Activated naive CD4-positive, alpha-beta T cell treated with anti-CD3 and anti-CD28 coated beads for 36 hours (primary cell): ENCODE measurements around the gene CYP4F8. TPM values are rescaled to one million over a fixed set of nuclear protein-coding genes. Genes with fewer than 3 reads are reported as not detected.
"Not testable (repeated sequence)": the region's sequence is repeated elsewhere in the genome, so short reads cannot be mapped to it uniquely, and the experiment has no call there.

Experiments used
- CTCF ChIA-PET: fragments of 350-600 bp; sonication (Branson Sonifier 250); formaldehyde crosslinking; loops from one replicate; lab custom pipeline; 2021; ENCODE audit warnings: antibody characterized with exemption; lab: Charles Lee
- DNase-seq: peaks from one replicate; pipeline ENCODE4 v3.0.0-alpha.2; 2020
- H3K27ac Mint-ChIP-seq: one replicate; pipeline ENCODE4 v1.8.0; 2021; ENCODE audit warnings: mild to moderate bottlenecking, mixed read lengths
- H3K27me3 Mint-ChIP-seq: one replicate; pipeline ENCODE4 v1.8.0; 2021; ENCODE audit warnings: low read depth, mixed read lengths
- H3K36me3 Mint-ChIP-seq: one replicate; pipeline ENCODE4 v1.8.0; 2021; ENCODE audit warnings: low read depth, mixed read lengths
- H3K4me1 Mint-ChIP-seq: one replicate; pipeline ENCODE4 v1.8.0; 2021; ENCODE audit warnings: low read depth, mixed read lengths
- H3K4me3 Mint-ChIP-seq: one replicate; pipeline ENCODE4 v1.8.0; 2021; ENCODE audit warnings: mild to moderate bottlenecking, moderate library complexity, mixed read lengths
- H3K9me3 Mint-ChIP-seq: one replicate; pipeline ENCODE4 v1.8.0; 2021; ENCODE audit warnings: mixed read lengths
- intact Hi-C: fragments of 100-400 bp; cut with micrococcal nuclease; formaldehyde crosslinking; loops from one replicate; pipeline ENCODE4 v1.15.1; 2023
- total RNA-seq, 2 experiments: library from RNA; stranded (reverse); gene quantifications; one replicate each; pipeline ENCODE4 v1.2.3, GENCODE V29; 2021

Gene CYP4F8
- total RNA-seq, 2 experiments from 2014 or later: not detected

GRCh38 chr19:15640904-15641597 is 26.0 kb downstream of the CYP4F8 start:
- CTCF ChIA-PET: no interaction called here
- DNase-seq: no peak
- intact Hi-C loops: no loop called here
- no peaks in the 10 kb centered on the region for H3K36me3 Mint-ChIP-seq
- no peaks in the 10 kb centered on the region for H3K9me3 Mint-ChIP-seq
- H3K27me3 Mint-ChIP-seq: no peaks in the 10 kb centered on the region
- no peaks in the 10 kb centered on the region for H3K4me1 Mint-ChIP-seq
- no peak overlapping the region for H3K4me3 Mint-ChIP-seq
- no peak overlapping the region for H3K27ac Mint-ChIP-seq

- no peaks in the 10 kb centered on the region for H3K36me3 Mint-ChIP-seq
- intact Hi-C loops: no loop called here
Measured at GRCh38 chr19:15641901-15642491, 27.0 kb downstream of the CYP4F8 start.

GRCh38 chr19:15642807-15643206 is 27.8 kb downstream of the CYP4F8 start:
- Mint-ChIP-seq H3K9me3 (no peaks in the 10 kb centered on the region), H3K4me1 (no peaks in the 10 kb centered on the region), H3K4me3 (no peak overlapping the region), H3K36me3 (no peaks in the 10 kb centered on the region), H3K27me3 (no peaks in the 10 kb centered on the region), H3K27ac (no peak overlapping the region)
- CTCF ChIA-PET: no interaction called here
- intact Hi-C loops: no loop called here
- DNase-seq: no peak

More at GRCh38 chr19:15641901-15642491, 27.0 kb downstream of the CYP4F8 start:
- Mint-ChIP-seq H3K27ac (no peak overlapping the region), H3K4me3 (no peak overlapping the region), H3K4me1 (no peaks in the 10 kb centered on the region), H3K27me3 (no peaks in the 10 kb centered on the region), H3K9me3 (no peaks in the 10 kb centered on the region)
- CTCF ChIA-PET: no interaction called here
- DNase-seq: no peak

GRCh38 chr19:15643387-15643786 is 28.4 kb downstream of the CYP4F8 start:
- Mint-ChIP-seq H3K27ac (no peak overlapping the region), H3K27me3 (no peaks in the 10 kb centered on the region), H3K36me3 (no peaks in the 10 kb centered on the region), H3K4me3 (no peak overlapping the region), H3K9me3 (no peaks in the 10 kb centered on the region), H3K4me1 (no peaks in the 10 kb centered on the region)
- intact Hi-C loops: no loop called here
- CTCF ChIA-PET: no interaction called here
- DNase-seq: no peak

GRCh38 chr19:15644066-15644741 is 29.2 kb downstream of the CYP4F8 start:
- H3K27ac Mint-ChIP-seq: no peak overlapping the region
- H3K4me3 Mint-ChIP-seq: no peak overlapping the region
- DNase-seq: no peak
- CTCF ChIA-PET: interaction anchor here (1.0 kb wide), 1 partner anchor 15 kb away, joined by 3 read pairs; no protein-coding TSS in a partner anchor
- H3K27me3 Mint-ChIP-seq: no peaks in the 10 kb centered on the region
- H3K36me3 Mint-ChIP-seq: no peaks in the 10 kb centered on the region
- intact Hi-C loops: no loop called here
- no peaks in the 10 kb centered on the region for H3K9me3 Mint-ChIP-seq
- no peaks in the 10 kb centered on the region for H3K4me1 Mint-ChIP-seq

GRCh38 chr19:15644816-15645215 is 29.8 kb downstream of the CYP4F8 start:
- H3K27me3 Mint-ChIP-seq: no peaks in the 10 kb centered on the region
- no peak overlapping the region for H3K27ac Mint-ChIP-seq
- no peak overlapping the region for H3K4me3 Mint-ChIP-seq

GRCh38 chr19:15649526-15649925 is 34.5 kb downstream of the CYP4F8 start:
- CTCF ChIA-PET: interaction anchor here (1.5 kb wide), 1 partner anchor 19 kb away, joined by 3 read pairs; no protein-coding TSS in a partner anchor
- intact Hi-C loops: no loop called here
- Mint-ChIP-seq H3K36me3 (no peaks in the 10 kb centered on the region), H3K4me1 (no peaks in the 10 kb centered on the region), H3K27ac (no peak overlapping the region), H3K4me3 (no peak overlapping the region), H3K9me3 (no peaks in the 10 kb centered on the region), H3K27me3 (peaks cover 17% of the 10 kb centered on the region)
- DNase-seq: no peak

More at GRCh38 chr19:15644816-15645215, 29.8 kb downstream of the CYP4F8 start:
- no peak for DNase-seq
- intact Hi-C loops: no loop called here
- CTCF ChIA-PET: interaction anchor here (1.0 kb wide), 1 partner anchor 15 kb away, joined by 3 read pairs; no protein-coding TSS in a partner anchor
- H3K4me1 Mint-ChIP-seq: no peaks in the 10 kb centered on the region
- no peaks in the 10 kb centered on the region for H3K36me3 Mint-ChIP-seq
- H3K9me3 Mint-ChIP-seq: no peaks in the 10 kb centered on the region

- H3K9me3 Mint-ChIP-seq, H3K27ac Mint-ChIP-seq, H3K4me3 Mint-ChIP-seq, H3K36me3 Mint-ChIP-seq, intact Hi-C loops, DNase-seq, H3K4me1 Mint-ChIP-seq: not testable (repeated sequence)
- peaks cover 22% of the 10 kb centered on the region for H3K27me3 Mint-ChIP-seq
- CTCF ChIA-PET: interaction anchor here (1.5 kb wide), 1 partner anchor 19 kb away, joined by 3 read pairs; no protein-coding TSS in a partner anchor
Measured at GRCh38 chr19:15650123-15650522, 35.1 kb downstream of the CYP4F8 start.

- Mint-ChIP-seq H3K36me3 (no peaks in the 10 kb centered on the region), H3K4me3 (no peak overlapping the region), H3K4me1 (no peaks in the 10 kb centered on the region), H3K27ac (no peak overlapping the region), H3K9me3 (no peaks in the 10 kb centered on the region), H3K27me3 (peaks cover 24% of the 10 kb centered on the region)
- CTCF ChIA-PET: no interaction called here
- no peak for DNase-seq
- intact Hi-C loops: no loop called here
Measured at GRCh38 chr19:15651791-15652190, 36.8 kb downstream of the CYP4F8 start.

- DNase-seq: no peak
- Mint-ChIP-seq H3K4me1 (no peaks in the 10 kb centered on the region), H3K36me3 (no peaks in the 10 kb centered on the region), H3K4me3 (no peak overlapping the region), H3K9me3 (no peaks in the 10 kb centered on the region), H3K27me3 (peaks cover 24% of the 10 kb centered on the region), H3K27ac (no peak overlapping the region)
- CTCF ChIA-PET: no interaction called here
- intact Hi-C loops: no loop called here
Measured at GRCh38 chr19:15652559-15653278, 37.7 kb downstream of the CYP4F8 start.

GRCh38 chr19:15656467-15656866 is 41.4 kb downstream of the CYP4F8 start:
- H3K36me3 Mint-ChIP-seq: no peaks in the 10 kb centered on the region
- CTCF ChIA-PET: no interaction called here
- DNase-seq: no peak
- H3K4me1 Mint-ChIP-seq: no peaks in the 10 kb centered on the region
- intact Hi-C loops: no loop called here
- no peak overlapping the region for H3K4me3 Mint-ChIP-seq
- peaks cover 31% of the 10 kb centered on the region for H3K27me3 Mint-ChIP-seq
- H3K9me3 Mint-ChIP-seq: no peaks in the 10 kb centered on the region
- H3K27ac Mint-ChIP-seq: no peak overlapping the region

- intact Hi-C loops: no loop called here
- CTCF ChIA-PET: no interaction called here
- H3K27me3 Mint-ChIP-seq: peaks cover 4% of the 10 kb centered on the region
- no peak overlapping the region for H3K4me3 Mint-ChIP-seq
- H3K27ac Mint-ChIP-seq: no peak overlapping the region
- no peak for DNase-seq
- no peaks in the 10 kb centered on the region for H3K9me3 Mint-ChIP-seq
- H3K4me1 Mint-ChIP-seq: no peaks in the 10 kb centered on the region
- H3K36me3 Mint-ChIP-seq: no peaks in the 10 kb centered on the region
Measured at GRCh38 chr19:15663247-15663646, 48.2 kb downstream of the CYP4F8 start.
